ENCODE results near the gene OLFM1.

GRCh38 chr9:135084881-135085760, 2.3 kb upstream of the OLFM1 start:
- TF ChIP-seq MAX (IDR thresholded peaks at IDR 0.05) (no peak), TAF1 (IDR thresholded peaks at IDR 0.05; ENCODE audit: low read depth) (no peak), REST (IDR thresholded peaks at IDR 0.05; ENCODE audit: low read depth) (no peak), FOXM1 (IDR thresholded peaks at IDR 0.05; ENCODE audit: borderline replicate concordance, low read depth) (no peak)

Measured in Ishikawa (cell line).